GM12878 (cell line): ENCODE data around the gene SMU1. TPM values are rescaled to one million over a fixed set of nuclear protein-coding genes. Genes with fewer than 3 reads are reported as not detected.
A peak's percentile ranks its signal among the peaks of the same experiment; 100 is the strongest.

Experiments
- ATF2 ChIP-seq: IDR thresholded peaks from 2 replicates; pipeline ENCODE4 v1.6.1; 2012; ENCODE audit warnings: low read length, inconsistent platforms
- EGR1 ChIP-seq, 2 experiments: IDR thresholded peaks; 1 replicate in 1 of 2; 2 replicates in 1 of 2; pipeline ENCODE4 v1.6.1; 2011 to 2012; ENCODE audit warnings: low read depth in 2 of 2, low read length in 2 of 2, borderline replicate concordance in 1 of 2, mild to moderate bottlenecking in 1 of 2, moderate library complexity in 1 of 2
- EZH2 ChIP-seq: IDR thresholded peaks from 2 replicates; pipeline ENCODE4 v1.6.1; 2012; ENCODE audit warnings: low read depth, mild to moderate bottlenecking, control low read depth, inconsistent platforms, low read length, borderline replicate concordance; ENCODE audit not compliant: control insufficient read depth
- GATAD2B ChIP-seq: fragments of 450-650 bp; conservative IDR thresholded peaks from 2 replicates; pipeline ENCODE4 v1.6.1; 2017; ENCODE audit warnings: low read depth, mild to moderate bottlenecking, moderate library complexity
- HSF1 ChIP-seq: fragments of 150-350 bp; IDR thresholded peaks from 2 replicates; pipeline ENCODE4 v1.6.1; 2014; ENCODE audit warnings: mild to moderate bottlenecking, low read depth, low read length
- IKZF1 ChIP-seq: fragments of 450-650 bp; conservative IDR thresholded peaks from 2 replicates; pipeline ENCODE4 v1.6.1; 2017; ENCODE audit warnings: antibody characterized with exemption, mild to moderate bottlenecking
- JUND ChIP-seq: IDR thresholded peaks from 2 replicates; pipeline ENCODE4 v1.6.1; 2012; ENCODE audit warnings: low read depth, mild to moderate bottlenecking, low read length, improper control_type of control experiment, moderate library complexity
- NFXL1 ChIP-seq: fragments of 450-650 bp; IDR thresholded peaks from 2 replicates; pipeline ENCODE4 v1.6.1; 2017; ENCODE audit warnings: antibody characterized with exemption, mild to moderate bottlenecking, borderline replicate concordance
- PML ChIP-seq: IDR thresholded peaks from 2 replicates; pipeline ENCODE4 v1.6.1; 2012; ENCODE audit warnings: low read length, inconsistent platforms
- PRDM15 ChIP-seq: fragments of 450-650 bp; formaldehyde crosslinking; IDR thresholded peaks from 2 replicates; pipeline ENCODE4 v1.4.0; 2020; ENCODE audit warnings: mild to moderate bottlenecking, moderate library complexity
- SUZ12 ChIP-seq: fragments of 200-600 bp; sonication (generic); IDR thresholded peaks from one replicate; pipeline ENCODE4 v1.6.1; 2018; ENCODE audit warnings: antibody characterized with exemption, mild to moderate bottlenecking; ENCODE audit not compliant: unreplicated experiment
- ZNF384 ChIP-seq: IDR thresholded peaks from 2 replicates; pipeline ENCODE4 v1.6.1; 2012; ENCODE audit warnings: low read depth, mild to moderate bottlenecking, low read length, improper control_type of control experiment, borderline replicate concordance
- ZNF687 ChIP-seq: fragments of 450-650 bp; IDR thresholded peaks from 2 replicates; pipeline ENCODE4 v1.6.1; 2017; ENCODE audit warnings: mild to moderate bottlenecking, moderate library complexity
- polyA plus RNA-seq, 11 experiments: library from polyadenylated mRNA; depleted of rRNA in 4 of 11; unstranded in 6 of 11; stranded (reverse) in 5 of 11; fragments of >200 nt; fragmentation: Nextera tagmentation in 4 of 11; fragmentation: Illumina TruSeq in 1 of 11; extraction: Ambion mirVana in 4 of 11; extraction: Trizol in 1 of 11; gene quantifications; 1 replicate in 1 of 11; 2 replicates in 10 of 11; pipeline versions ENCODE4 v1.2.1 to v1.2.3, GENCODE V29; 2011 to 2016; ENCODE audit warnings: inconsistent platforms in 2 of 11, missing spikeins in 2 of 11, low read depth in 1 of 11
- total RNA-seq, 4 experiments: library from RNA; depleted of rRNA in 3 of 4; stranded (reverse); fragments of >200 nt in 3 of 4; fragmentation: Illumina TruSeq in 1 of 4; extraction: Trizol in 1 of 4; gene quantifications; 2 replicates each; pipeline versions ENCODE4 v1.2.1 to v1.2.3, GENCODE V29; 2013 to 2021
- TF ChIP-seq, protein P1 (sequence below): fragments of 450-650 bp; IDR thresholded peaks from 2 replicates; pipeline ENCODE4 v1.6.1; 2017; ENCODE audit warnings: antibody characterized with exemption, mild to moderate bottlenecking, moderate library complexity

SMU1 gene
- total and polyA plus RNA-seq, 10 of the 15 experiments (the other 5 are each of a cell fraction or from before 2014, with no cell fraction given): 18.5 to 34.6 (median 20.9) TPM

DNA sequence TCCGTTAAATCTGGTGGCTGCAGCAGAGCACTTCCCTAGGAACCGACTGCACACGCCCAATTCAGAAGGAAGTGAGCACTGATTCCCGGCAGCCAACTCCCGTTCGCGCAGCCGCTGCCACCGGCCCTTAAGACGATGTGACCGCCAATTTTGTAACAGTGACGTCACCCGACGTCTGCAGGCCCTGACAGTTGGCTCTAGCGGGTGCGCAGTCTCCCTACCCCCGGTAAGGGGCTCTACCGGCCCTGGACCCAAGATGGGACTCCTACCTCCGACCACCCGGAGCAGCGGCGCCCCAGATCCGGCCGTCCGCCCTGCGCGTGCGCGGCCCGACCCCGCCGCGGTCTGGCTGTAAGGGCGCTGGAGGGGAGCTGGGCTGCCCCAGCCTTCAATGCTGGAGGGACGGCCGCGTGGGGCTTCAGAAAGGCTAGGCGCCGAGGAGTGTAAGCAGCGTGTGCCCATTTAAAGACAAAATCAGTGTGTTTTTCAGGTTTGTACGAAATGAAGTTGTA, 32.3 kb downstream of the SMU1 start (continued):
- TF ChIP-seq, protein P1, sequence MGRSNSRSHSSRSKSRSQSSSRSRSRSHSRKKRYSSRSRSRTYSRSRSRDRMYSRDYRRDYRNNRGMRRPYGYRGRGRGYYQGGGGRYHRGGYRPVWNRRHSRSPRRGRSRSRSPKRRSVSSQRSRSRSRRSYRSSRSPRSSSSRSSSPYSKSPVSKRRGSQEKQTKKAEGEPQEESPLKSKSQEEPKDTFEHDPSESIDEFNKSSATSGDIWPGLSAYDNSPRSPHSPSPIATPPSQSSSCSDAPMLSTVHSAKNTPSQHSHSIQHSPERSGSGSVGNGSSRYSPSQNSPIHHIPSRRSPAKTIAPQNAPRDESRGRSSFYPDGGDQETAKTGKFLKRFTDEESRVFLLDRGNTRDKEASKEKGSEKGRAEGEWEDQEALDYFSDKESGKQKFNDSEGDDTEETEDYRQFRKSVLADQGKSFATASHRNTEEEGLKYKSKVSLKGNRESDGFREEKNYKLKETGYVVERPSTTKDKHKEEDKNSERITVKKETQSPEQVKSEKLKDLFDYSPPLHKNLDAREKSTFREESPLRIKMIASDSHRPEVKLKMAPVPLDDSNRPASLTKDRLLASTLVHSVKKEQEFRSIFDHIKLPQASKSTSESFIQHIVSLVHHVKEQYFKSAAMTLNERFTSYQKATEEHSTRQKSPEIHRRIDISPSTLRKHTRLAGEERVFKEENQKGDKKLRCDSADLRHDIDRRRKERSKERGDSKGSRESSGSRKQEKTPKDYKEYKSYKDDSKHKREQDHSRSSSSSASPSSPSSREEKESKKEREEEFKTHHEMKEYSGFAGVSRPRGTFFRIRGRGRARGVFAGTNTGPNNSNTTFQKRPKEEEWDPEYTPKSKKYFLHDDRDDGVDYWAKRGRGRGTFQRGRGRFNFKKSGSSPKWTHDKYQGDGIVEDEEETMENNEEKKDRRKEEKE: no peak
- TF ChIP-seq HSF1 (no peak), GATAD2B (no peak), NFXL1 (no peak), JUND (peak; percentile 67), EGR1 (IDR thresholded peaks at IDR 0.05; ENCODE audit: borderline replicate concordance in 1 of 2, low read depth in 2 of 2, low read length in 2 of 2) (0 out of 3 replicates have a peak, but pooled peaks of 1 of the 2 experiments have one; percentile 5), ATF2 (peak; percentile 79), IKZF1 (peak; percentile 48; the same call in 1 of the 2 replicates), SUZ12 (no peak), PML (0 out of 2 replicates have a peak, but pooled peaks have one; percentile 46), PRDM15 (no peak), ZNF384 (no peak), EZH2 (no peak), ZNF687 (0 out of 2 replicates have a peak, but pooled peaks have one; percentile 33)
